ENCODE measurements around the gene DRC1. TPM values are rescaled to one million over a fixed set of nuclear protein-coding genes. Genes with fewer than 3 reads are reported as not detected.
A peak's percentile ranks its signal among the peaks of the same experiment; 100 is the strongest.
"Not testable (repeated sequence)": the region's sequence is repeated elsewhere in the genome, so short reads cannot be mapped to it uniquely, and the experiment has no call there.

DRC1 gene
- total RNA-seq (under 1 TPM in 2 of 9 donors, not detected in 7; 0.11 to 0.14 TPM), polyA plus RNA-seq (under 1 TPM; 0.10 to 0.56 (median 0.22) TPM)
- long read RNA-seq, donor 1 = 0 reads
- long read RNA-seq, donor 2 = 0 reads
- long read RNA-seq, donor 3 = 0 reads
- long read RNA-seq, donor 4 = 0 reads
- long read RNA-seq, donor 5 = 0 reads
- long read RNA-seq, donor 6 = 0 reads
- long read RNA-seq, donor 7 = 0 reads
- long read RNA-seq, donor 8 = 0 reads
- long read RNA-seq, donor 9 = 0 reads
- long read RNA-seq, donor 10 = 0 reads

- intact Hi-C loops (cut with DNase I) = no loop called here
- no peak for TF ChIP-seq POLR2A (IDR thresholded peaks at IDR 0.05)
- no peak for TF ChIP-seq CTCF (IDR thresholded peaks at IDR 0.05)
- Histone ChIP-seq H3K36me3 (replicated peaks in 1 of 2) (no peaks in the 10 kb centered on the region), H3K9me3 (replicated peaks in 1 of 3) (no peaks in the 10 kb centered on the region), H3K27ac (no peak within 1 kb of the TSS), H3K27me3 (no peaks in the 10 kb centered on the region), H3K4me1 (replicated peaks in 1 of 2) (no peaks in the 10 kb centered on the region), H3K4me3 (peak within 1 kb of the TSS in 1 of 4 donors; percentile 29)
- 15 to 70% (median 29%) methylated on average over 13 to 63 of the region's 63 CpGs for WGBS, 4 donors
- DNase-seq = peak; percentile 23 to 85 (median 54)
These were observed at the start of gene DRC1 for GRCh38 chr2:26401739-26402541. Gene DRC1 (plus strand): TSS chr2:26401920. CDS start chr2:26401990, 70 bp downstream.

GRCh38 chr2:26352892-26353291 lies 48.8 kb upstream of the DRC1 start:
- no peak overlapping the region for H3K4me3 ChIP-seq
- H3K9me3 ChIP-seq (replicated peaks in 1 of 3) = no peaks in the 10 kb centered on the region
- TF ChIP-seq CTCF (IDR thresholded peaks at IDR 0.05) (no peak), POLR2A (IDR thresholded peaks at IDR 0.05) (no peak)
- H3K36me3 ChIP-seq (replicated peaks in 1 of 2) = no peaks in the 10 kb centered on the region
- DNase-seq = no peak
- H3K27ac ChIP-seq = no peak overlapping the region
- H3K27me3 ChIP-seq = no peaks in the 10 kb centered on the region
- intact Hi-C loops (cut with DNase I) = loop anchor here in 1 of 2 donors (10.0 kb wide), 1 partner anchor 112 kb away; no protein-coding TSS in a partner anchor
- H3K4me1 ChIP-seq (replicated peaks in 1 of 2) = peaks cover 0 to 16% of the 10 kb centered on the region in 2 donors
- WGBS, 4 donors = 68 to 81% (median 70%) methylated on average over 1 of the region's 1 CpG

- not testable (repeated sequence) for H3K9me3 ChIP-seq (replicated peaks in 1 of 3); H3K27me3 ChIP-seq; H3K4me3 ChIP-seq; H3K27ac ChIP-seq; H3K36me3 ChIP-seq (replicated peaks in 1 of 2); DNase-seq
- intact Hi-C loops (cut with DNase I) = loop anchor here in 1 of 2 donors (10.0 kb wide), 1 partner anchor 110 kb away; no protein-coding TSS in a partner anchor
- peaks cover 0 to 12% of the 10 kb centered on the region in 2 donors for H3K4me1 ChIP-seq (replicated peaks in 1 of 2)
- 96 to 99% (median 98%) methylated on average over 16 of the region's 16 CpGs for WGBS, 4 donors
These were observed 47.3 kb upstream of the DRC1 start for GRCh38 chr2:26354469-26354868.

GRCh38 chr2:26355038-26355995 lies 46.4 kb upstream of the DRC1 start:
- Histone ChIP-seq H3K4me3 (no peak overlapping the region), H3K36me3 (replicated peaks in 1 of 2) (no peaks in the 10 kb centered on the region), H3K4me1 (replicated peaks in 1 of 2) (peaks cover 0 to 12% of the 10 kb centered on the region in 2 donors), H3K9me3 (replicated peaks in 1 of 3) (no peaks in the 10 kb centered on the region), H3K27me3 (no peaks in the 10 kb centered on the region), H3K27ac (no peak overlapping the region)
- intact Hi-C loops (cut with DNase I) = loop anchor here in 1 of 2 donors (10.0 kb wide), 1 partner anchor 109 kb away; no protein-coding TSS in a partner anchor
- DNase-seq = peak in 3 of 7 donors; percentile 35
- 47 to 67% (median 57%) methylated on average over 9 of the region's 9 CpGs for WGBS, 4 donors
- TF ChIP-seq POLR2A (IDR thresholded peaks at IDR 0.05) (peak in 1 of 2 donors; percentile 12), CTCF (IDR thresholded peaks at IDR 0.05) (no peak)
